Astrocyte (in vitro differentiated cells and primary cell): Measurements from ENCODE around the gene SLC6A11. TPM values are rescaled to one million over a fixed set of nuclear protein-coding genes. Genes with fewer than 3 reads are reported as not detected.

Source experiments
- DNase-seq: peaks from one replicate; pipeline ENCODE4 v3.0.0-alpha.2; 2010; ENCODE audit warnings: low read depth
- FAIRE-seq: peaks from 2 replicates; lab custom pipeline; 2011; peaks lifted over from hg19 to GRCh38; lab: Jason Lieb, UNC
- H2AFZ ChIP-seq: 2 replicates; pipeline ENCODE4 v1.6.0; 2012; ENCODE audit warnings: low read depth, low read length, inconsistent platforms
- H3K27ac ChIP-seq: 2 replicates; pipeline ENCODE4 v1.5.1; 2011; ENCODE audit warnings: low read depth, low read length, inconsistent platforms
- H3K27me3 ChIP-seq: 2 replicates; pipeline ENCODE4 v1.6.0; 2011; ENCODE audit warnings: low read length, inconsistent platforms; ENCODE audit not compliant: insufficient read depth
- H3K36me3 ChIP-seq: 2 replicates; pipeline ENCODE4 v1.5.1; 2011; ENCODE audit warnings: low read length, inconsistent platforms; ENCODE audit not compliant: insufficient read depth
- H3K4me1 ChIP-seq: 2 replicates; pipeline ENCODE4 v1.5.1; 2011; ENCODE audit warnings: low read length, inconsistent platforms; ENCODE audit not compliant: insufficient read depth
- H3K4me2 ChIP-seq: 2 replicates; pipeline ENCODE4 v1.6.0; 2012; ENCODE audit warnings: low read length, inconsistent platforms
- H3K4me3 ChIP-seq: 2 replicates; pipeline ENCODE4 v1.5.1; 2011; ENCODE audit warnings: low read depth, mild to moderate bottlenecking, low read length, inconsistent platforms; ENCODE audit not compliant: insufficient read depth
- H3K79me2 ChIP-seq: 2 replicates; pipeline ENCODE4 v1.6.0; 2012; ENCODE audit warnings: mild to moderate bottlenecking, low read length, inconsistent platforms; ENCODE audit not compliant: insufficient read depth
- H3K9ac ChIP-seq: 2 replicates; pipeline ENCODE4 v1.6.0; 2012; ENCODE audit warnings: mild to moderate bottlenecking, low read length, inconsistent platforms
- H3K9me3 ChIP-seq: 2 replicates; pipeline ENCODE4 v1.5.1; 2012; ENCODE audit warnings: low read depth, mild to moderate bottlenecking, low read length, inconsistent platforms; ENCODE audit not compliant: insufficient read depth
- H4K20me1 ChIP-seq: 2 replicates; pipeline ENCODE4 v1.6.0; 2012; ENCODE audit warnings: low read length, inconsistent platforms; ENCODE audit not compliant: insufficient read depth
- H3K27ac Mint-ChIP-seq: one replicate; pipeline ENCODE4 v1.8.0; 2021; ENCODE audit warnings: mild to moderate bottlenecking, mixed read lengths; ENCODE audit not compliant: unreplicated experiment
- H3K27me3 Mint-ChIP-seq: one replicate; pipeline ENCODE4 v1.8.0; 2021; ENCODE audit warnings: low read depth, mixed read lengths; ENCODE audit not compliant: unreplicated experiment
- H3K36me3 Mint-ChIP-seq: one replicate; pipeline ENCODE4 v1.8.0; 2021; ENCODE audit warnings: low read depth, mixed read lengths; ENCODE audit not compliant: unreplicated experiment
- H3K4me1 Mint-ChIP-seq: one replicate; pipeline ENCODE4 v1.8.0; 2021; ENCODE audit warnings: low read depth, mixed read lengths; ENCODE audit not compliant: unreplicated experiment
- H3K4me3 Mint-ChIP-seq: one replicate; pipeline ENCODE4 v1.8.0; 2021; ENCODE audit warnings: mild to moderate bottlenecking, moderate library complexity, mixed read lengths; ENCODE audit not compliant: unreplicated experiment
- H3K9me3 Mint-ChIP-seq: one replicate; pipeline ENCODE4 v1.8.0; 2021; ENCODE audit warnings: mild to moderate bottlenecking, mixed read lengths; ENCODE audit not compliant: unreplicated experiment
- CTCF ChIP-seq: IDR thresholded peaks from 2 replicates; pipeline ENCODE4 v1.5.1; 2011; ENCODE audit warnings: low read depth, mild to moderate bottlenecking, inconsistent platforms, low read length, moderate library complexity; ENCODE audit not compliant: insufficient read depth
- EZH2 ChIP-seq: IDR thresholded peaks from 2 replicates; pipeline ENCODE4 v1.6.1; 2012; ENCODE audit warnings: mild to moderate bottlenecking, low read length, inconsistent platforms; ENCODE audit not compliant: insufficient read depth
- total RNA-seq: library from RNA; stranded (reverse); gene quantifications from 2 replicates; pipeline ENCODE4 v1.2.1, GENCODE V29; 2021

The SLC6A11 gene
- total RNA-seq, 1 donor from 2014 or later = 0.34 TPM

- Histone ChIP-seq H3K36me3 (no peaks in the 10 kb centered on the region), H4K20me1 (no peaks in the 10 kb centered on the region), H3K9me3 (no peaks in the 10 kb centered on the region), H3K27me3 (peaks cover 11% of the 10 kb centered on the region), H3K4me3 (no peak overlapping the region), H3K4me2 (no peak overlapping the region), H3K27ac (no peak overlapping the region), H3K79me2 (no peaks in the 10 kb centered on the region), H3K4me1 (no peaks in the 10 kb centered on the region), H3K9ac (no peak overlapping the region), H2AFZ (no peak overlapping the region)
- peaks cover 3% of the 10 kb centered on the region for H3K9me3 Mint-ChIP-seq
- no peak overlapping the region for H3K4me3 Mint-ChIP-seq
- DNase-seq (no peak), FAIRE-seq (no peak)
- H3K4me1 Mint-ChIP-seq = no peaks in the 10 kb centered on the region
- no peaks in the 10 kb centered on the region for H3K36me3 Mint-ChIP-seq
- peaks cover 63% of the 10 kb centered on the region for H3K27me3 Mint-ChIP-seq
- no peak overlapping the region for H3K27ac Mint-ChIP-seq
- TF ChIP-seq EZH2 (no peak), CTCF (no peak)
These were observed 66.8 kb downstream of the SLC6A11 start for GRCh38 chr3:10882851-10883250.

- H3K27me3 ChIP-seq = peaks cover 15% of the 10 kb centered on the region
- H3K4me1 ChIP-seq = no peaks in the 10 kb centered on the region
- no peaks in the 10 kb centered on the region for H4K20me1 ChIP-seq
- no peaks in the 10 kb centered on the region for H3K9me3 ChIP-seq
- H3K9ac ChIP-seq = no peak overlapping the region
- TF ChIP-seq EZH2 (no peak), CTCF (peak; percentile 43)
- no peaks in the 10 kb centered on the region for H3K79me2 ChIP-seq
- Mint-ChIP-seq H3K4me1 (peaks cover 5% of the 10 kb centered on the region), H3K9me3 (peaks cover 3% of the 10 kb centered on the region), H3K27ac (no peak overlapping the region), H3K4me3 (no peak overlapping the region), H3K27me3 (peaks cover 70% of the 10 kb centered on the region), H3K36me3 (no peaks in the 10 kb centered on the region)
- no peak overlapping the region for H3K4me3 ChIP-seq
- no peak for DNase-seq
- no peak overlapping the region for H3K4me2 ChIP-seq
- H2AFZ ChIP-seq = no peak overlapping the region
- no peaks in the 10 kb centered on the region for H3K36me3 ChIP-seq
- no peak overlapping the region for H3K27ac ChIP-seq
- peak; percentile 13 for FAIRE-seq
These were observed 67.6 kb downstream of the SLC6A11 start for GRCh38 chr3:10883478-10884234.

- H3K4me1 Mint-ChIP-seq = peaks cover 7% of the 10 kb centered on the region
- Histone ChIP-seq H3K4me1 (no peaks in the 10 kb centered on the region), H3K4me2 (no peak overlapping the region), H3K9me3 (peaks cover 10% of the 10 kb centered on the region), H2AFZ (no peak overlapping the region), H3K79me2 (no peaks in the 10 kb centered on the region), H4K20me1 (no peaks in the 10 kb centered on the region), H3K9ac (no peak overlapping the region), H3K4me3 (no peak overlapping the region), H3K27me3 (peaks cover 11% of the 10 kb centered on the region), H3K27ac (no peak overlapping the region), H3K36me3 (no peaks in the 10 kb centered on the region)
- TF ChIP-seq EZH2 (no peak), CTCF (no peak)
- no peak overlapping the region for H3K4me3 Mint-ChIP-seq
- H3K27ac Mint-ChIP-seq = no peak overlapping the region
- H3K27me3 Mint-ChIP-seq = peaks cover 48% of the 10 kb centered on the region
- no peaks in the 10 kb centered on the region for H3K36me3 Mint-ChIP-seq
- DNase-seq (no peak), FAIRE-seq (no peak)
- H3K9me3 Mint-ChIP-seq = peaks cover 8% of the 10 kb centered on the region
These were observed 71.0 kb downstream of the SLC6A11 start for GRCh38 chr3:10887015-10887414.
